Bone marrow (tissue), 2 donors: ENCODE measurements around the gene BANP.
"Not testable (repeated sequence)": the region's sequence is repeated elsewhere in the genome, so short reads cannot be mapped to it uniquely, and the experiment has no call there.

Experiments used
- DNase-seq, 2 donors: peaks; one replicate each; lab custom pipeline; 2025; lab: John Stamatoyannopoulos, UW

The BANP gene

GRCh38 chr16:88101623-88102105 is 150.4 kb downstream of the BANP start:
- DNase-seq, result not testable (repeated sequence)

- no peak for DNase-seq
Observed at GRCh38 chr16:88102597-88102996, 151.4 kb downstream of the BANP start.

- DNase-seq, result no peak
Observed at GRCh38 chr16:88103011-88103410, 151.8 kb downstream of the BANP start.

DNA sequence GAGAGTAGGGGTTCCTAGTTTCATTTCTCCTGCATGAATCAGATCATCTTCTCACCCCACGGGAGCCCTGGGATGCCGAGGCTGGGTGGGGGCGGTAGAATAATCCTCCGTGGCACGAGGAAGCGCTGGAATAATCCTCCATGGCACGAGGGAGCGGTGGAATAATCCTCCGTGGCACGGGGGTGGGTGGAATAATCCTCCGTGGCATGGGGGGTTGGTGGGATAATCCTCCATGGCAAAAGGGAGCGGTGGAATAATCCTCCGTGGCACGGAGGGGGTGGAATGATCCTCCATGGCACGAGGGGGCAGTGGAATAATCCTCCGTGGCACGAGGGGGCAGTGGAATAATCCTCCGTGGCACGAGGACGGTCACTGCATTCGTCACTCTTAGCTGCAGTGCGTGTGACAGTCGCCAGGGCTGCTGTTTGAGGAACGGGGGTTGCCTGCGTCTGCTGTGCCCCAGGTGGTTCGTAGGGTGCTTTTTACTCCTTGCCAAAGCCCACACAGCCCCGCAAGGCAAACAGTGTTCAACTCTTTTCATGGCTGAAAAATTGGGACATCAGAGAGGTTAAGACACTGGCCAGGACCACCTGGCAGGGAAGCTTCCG is 152.5 kb downstream of the BANP start:
- no peak for DNase-seq

DNA sequence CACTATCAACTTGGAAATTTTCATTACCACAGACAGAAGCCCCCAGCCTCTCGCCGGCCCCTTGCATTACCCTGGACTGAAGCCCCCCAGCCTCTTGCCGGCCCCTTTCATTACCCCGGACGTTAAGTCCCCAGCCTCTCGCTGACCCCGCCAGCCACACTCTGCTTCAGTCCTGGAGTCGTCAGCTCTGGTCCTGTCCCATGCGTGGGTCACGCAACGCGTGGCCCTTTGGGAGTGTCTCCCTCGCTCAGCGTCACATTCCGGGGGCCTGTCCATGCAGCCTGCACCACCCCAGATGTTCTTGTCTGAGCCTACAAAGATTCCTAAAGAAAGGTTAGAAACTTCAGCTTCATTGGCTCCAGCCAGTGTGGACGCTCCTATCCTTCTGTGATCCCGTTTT is 153.1 kb downstream of the BANP start:
- DNase-seq, result not testable (repeated sequence)

GRCh38 chr16:88105574-88106140 is 154.4 kb downstream of the BANP start:
- DNase-seq, result not testable (repeated sequence)

- DNase-seq, result not testable (repeated sequence)
Observed at GRCh38 chr16:88106566-88106965, 155.3 kb downstream of the BANP start.

GRCh38 chr16:88108762-88109161 is 157.5 kb downstream of the BANP start:
- no peak for DNase-seq

DNA sequence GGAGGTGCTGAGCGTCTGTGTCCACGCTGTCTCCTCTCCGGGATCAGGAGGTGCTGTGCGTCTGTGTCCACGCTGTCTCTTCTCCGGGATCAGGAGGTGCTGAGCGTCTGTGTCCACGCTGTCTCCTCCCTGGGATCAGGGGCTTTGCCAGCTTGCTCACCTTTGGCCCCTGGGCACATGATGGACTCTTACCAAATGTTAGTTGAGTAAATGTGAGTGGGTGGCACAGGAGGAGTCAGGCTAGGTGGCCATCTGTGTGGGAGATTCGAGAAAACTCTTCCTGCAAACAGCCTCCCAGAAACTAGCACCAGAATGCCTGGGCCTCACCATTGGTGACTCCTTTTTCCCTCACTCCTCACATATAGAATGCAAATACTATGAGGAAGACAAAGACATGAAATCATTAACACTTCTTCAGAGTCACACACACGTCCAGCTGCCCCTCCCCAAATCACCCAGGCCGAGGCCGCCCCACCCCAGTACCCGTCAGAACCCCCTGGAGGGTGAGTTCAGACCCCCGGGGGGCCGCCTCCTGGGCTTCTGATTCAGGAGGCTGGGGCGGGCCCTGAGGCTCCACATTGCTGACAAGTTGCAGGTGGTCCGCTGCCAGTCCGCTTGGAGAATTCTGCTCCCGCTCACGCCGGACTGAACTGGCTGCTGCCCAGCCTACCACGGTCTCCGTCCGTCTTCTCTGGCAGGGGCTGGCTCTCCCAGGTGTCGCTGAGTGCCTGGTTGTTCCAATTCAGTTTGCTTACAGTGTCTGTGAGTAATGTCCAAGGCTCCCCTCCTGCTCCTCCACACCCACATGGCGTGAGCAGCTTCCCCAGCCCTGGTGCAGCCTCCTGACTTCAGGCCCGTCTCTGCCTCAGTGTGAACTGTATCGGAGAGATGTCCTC is 158.7 kb downstream of the BANP start:
- not testable (repeated sequence) for DNase-seq

- not testable (repeated sequence) for DNase-seq
Observed at GRCh38 chr16:88110875-88111494, 159.8 kb downstream of the BANP start.

GRCh38 chr16:88111976-88112375 is 160.7 kb downstream of the BANP start:
- not testable (repeated sequence) for DNase-seq

- no peak for DNase-seq
Observed at GRCh38 chr16:88113545-88114045, 162.4 kb downstream of the BANP start.

- not testable (repeated sequence) for DNase-seq
Observed at GRCh38 chr16:88114541-88115228, 163.5 kb downstream of the BANP start.

DNA sequence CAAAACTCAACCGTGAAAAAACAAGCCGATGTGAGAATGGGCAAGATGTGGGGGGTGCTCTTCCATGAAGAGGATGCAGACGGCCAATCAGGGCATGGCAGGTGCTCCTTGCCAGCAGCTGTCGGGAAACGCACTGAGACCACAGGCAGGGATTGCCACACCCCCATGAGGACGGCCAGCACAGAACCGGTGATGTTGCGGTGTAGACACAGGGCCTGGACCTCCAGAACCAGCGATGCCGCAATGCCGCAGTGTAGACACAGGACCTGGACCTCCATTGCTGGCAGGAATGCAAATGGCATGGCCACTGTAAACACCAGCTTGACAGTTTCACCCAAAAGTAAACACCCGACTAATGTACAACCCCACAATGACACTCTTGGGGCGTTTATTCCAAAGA is 164.9 kb downstream of the BANP start:
- DNase-seq, result no peak

DNA sequence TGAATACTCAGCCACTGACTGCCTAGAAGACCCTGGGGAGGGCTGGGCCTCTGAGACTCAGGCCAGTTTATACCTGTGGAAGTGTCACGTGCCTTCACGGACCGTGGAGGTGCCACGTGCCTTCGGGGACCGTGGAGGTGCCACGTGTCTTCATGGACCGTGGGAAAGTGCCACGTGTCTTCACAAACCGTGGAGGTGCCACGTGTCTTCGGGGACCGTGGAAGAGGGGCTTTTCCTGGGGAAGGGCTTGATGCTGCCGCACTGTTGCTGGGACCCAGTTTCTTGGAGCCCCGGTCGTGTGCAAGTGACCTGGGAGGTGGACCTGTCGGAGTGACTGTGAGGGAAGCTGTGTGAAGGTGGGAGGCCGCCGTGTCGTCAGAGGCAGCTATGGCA is 166.2 kb downstream of the BANP start:
- no peak for DNase-seq

DNA sequence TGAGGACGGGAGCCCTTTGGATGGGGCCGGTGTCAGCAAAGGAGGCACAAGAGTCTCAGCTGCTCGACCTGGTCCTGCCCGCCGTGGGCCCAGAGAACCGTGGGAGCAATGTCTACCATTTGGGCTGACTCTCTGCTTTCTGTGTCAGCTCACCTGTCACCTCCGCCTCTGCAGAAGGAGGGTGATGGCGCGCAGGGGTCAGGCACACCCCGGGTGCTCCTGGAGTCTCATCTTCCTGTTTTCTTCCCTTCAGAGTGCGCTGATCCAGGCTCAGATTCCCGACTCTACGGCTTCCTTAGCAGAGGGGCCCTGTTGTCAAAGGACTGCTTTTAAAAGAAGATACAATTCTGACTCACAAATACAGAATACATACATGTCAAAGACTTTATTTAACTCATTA is 167.1 kb downstream of the BANP start:
- no peak for DNase-seq

GRCh38 chr16:88118852-88119741 is 167.9 kb downstream of the BANP start:
- not testable (repeated sequence) for DNase-seq

GRCh38 chr16:88119881-88120751 is 168.9 kb downstream of the BANP start:
- DNase-seq, result not testable (repeated sequence)

DNA sequence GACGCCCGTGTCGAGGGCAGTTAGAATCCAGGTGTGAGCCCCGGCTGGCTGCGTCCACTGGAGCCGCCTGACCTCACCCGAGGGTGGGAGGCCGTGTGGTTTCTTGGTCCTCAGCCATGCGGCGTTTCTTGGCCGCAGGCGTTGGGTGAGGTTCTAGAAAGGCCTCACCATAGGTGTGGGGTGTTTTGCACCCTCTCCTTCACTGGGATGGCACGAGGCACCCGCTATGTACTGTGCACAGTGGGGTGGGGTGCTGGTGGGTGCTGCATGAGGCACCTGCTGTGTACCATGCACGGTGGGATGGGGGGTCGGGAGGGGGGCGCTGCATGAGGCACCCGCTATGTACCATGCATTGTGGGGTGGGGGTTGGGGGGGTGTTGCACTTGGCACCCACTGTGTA is 169.6 kb downstream of the BANP start:
- no peak for DNase-seq

- DNase-seq, result not testable (repeated sequence)
Observed at GRCh38 chr16:88121391-88121790, 170.2 kb downstream of the BANP start.
